DND-41 (cell line): ENCODE data around the gene JAKMIP1.

Experiments used
- ATAC-seq: fragments of 200-7000 bp; cut with Tn5 transposase; 3 replicates; pipeline ENCODE4 v1.9.1; 2021; ENCODE audit warnings: low read depth; ENCODE audit not compliant: insufficient read depth
- DNase-seq: peaks from one replicate; pipeline ENCODE4 v3.0.0-alpha.2; 2020
- H2AFZ ChIP-seq: 2 replicates; pipeline ENCODE4 v1.6.0; 2012; ENCODE audit warnings: low read depth, low read length
- H3K27ac ChIP-seq: 2 replicates; pipeline ENCODE4 v1.5.1; 2012; ENCODE audit warnings: low read length, inconsistent platforms
- H3K27me3 ChIP-seq: fragments of 200-600 bp; sonication (generic); 2 replicates; pipeline ENCODE4 v1.6.0; 2012; ENCODE audit warnings: low read length, mild to moderate bottlenecking, inconsistent platforms; ENCODE audit not compliant: insufficient read depth, poor library complexity
- H3K36me3 ChIP-seq: 2 replicates; pipeline ENCODE4 v1.5.1; 2012; ENCODE audit warnings: low read length, inconsistent platforms; ENCODE audit not compliant: insufficient read depth
- H3K4me1 ChIP-seq: 2 replicates; pipeline ENCODE4 v1.5.1; 2012; ENCODE audit warnings: mild to moderate bottlenecking, low read length; ENCODE audit not compliant: insufficient read depth
- H3K4me2 ChIP-seq: 2 replicates; pipeline ENCODE4 v1.6.0; 2012; ENCODE audit warnings: mild to moderate bottlenecking, moderate library complexity, low read length, inconsistent platforms; ENCODE audit not compliant: insufficient read depth
- H3K4me3 ChIP-seq, 2 experiments: fragments of 200-600 bp in 1 of 2; shearing (Covaris generic) in 1 of 2; 2 replicates each; pipeline ENCODE4 v1.5.1; 2012 to 2016; ENCODE audit warnings: inconsistent platforms in 2 of 2, low read length in 2 of 2, mild to moderate bottlenecking in 2 of 2, low read depth in 1 of 2, moderate library complexity in 1 of 2
- H3K79me2 ChIP-seq: 2 replicates; pipeline ENCODE4 v1.6.0; 2012; ENCODE audit warnings: low read length, inconsistent platforms; ENCODE audit not compliant: insufficient read depth
- H3K9ac ChIP-seq: 2 replicates; pipeline ENCODE4 v1.6.0; 2012; ENCODE audit warnings: low read depth, mild to moderate bottlenecking, inconsistent platforms, low read length, moderate library complexity
- H3K9me3 ChIP-seq: 2 replicates; pipeline ENCODE4 v1.5.1; 2012; ENCODE audit warnings: low read length, moderate library complexity, mild to moderate bottlenecking, inconsistent platforms; ENCODE audit not compliant: insufficient read depth, severe bottlenecking
- H4K20me1 ChIP-seq: 2 replicates; pipeline ENCODE4 v1.6.0; 2012; ENCODE audit warnings: low read length; ENCODE audit not compliant: insufficient read depth
- CTCF ChIP-seq: IDR thresholded peaks from 2 replicates; pipeline ENCODE4 v1.5.1; 2012; ENCODE audit warnings: borderline replicate concordance, low read length, moderate library complexity, mild to moderate bottlenecking; ENCODE audit not compliant: poor library complexity, severe bottlenecking; ENCODE audit errors: extremely low read depth
- EZH2 ChIP-seq: IDR thresholded peaks from 3 replicates; pipeline ENCODE4 v1.6.1; 2012; ENCODE audit warnings: borderline replicate concordance, low read depth, mild to moderate bottlenecking, moderate library complexity, low read length, inconsistent platforms; ENCODE audit not compliant: severe bottlenecking

JAKMIP1 gene

GRCh38 chr4:6002926-6003325 lies 197.4 kb downstream of the JAKMIP1 start:
- H3K36me3 ChIP-seq, result no peaks in the 10 kb centered on the region

DNA sequence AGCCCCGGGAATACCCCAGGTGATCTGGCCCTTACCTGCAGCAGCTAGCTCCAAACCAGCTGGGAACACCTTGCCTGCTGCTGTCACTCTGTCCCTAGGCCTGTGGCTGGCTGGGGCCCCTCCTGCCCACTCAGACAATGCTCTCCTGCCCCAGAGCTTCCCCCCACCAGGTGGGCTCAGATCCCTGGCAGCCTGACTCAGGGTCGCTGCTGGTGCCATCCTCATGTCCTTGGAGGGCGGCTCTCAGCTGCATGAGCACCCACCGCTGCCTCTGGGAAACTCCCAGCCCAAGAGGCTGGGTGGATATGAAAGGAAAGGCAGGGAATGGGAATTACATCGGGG lies 197.9 kb downstream of the JAKMIP1 start:
- no peak for ATAC-seq
- no peaks in the 10 kb centered on the region for H3K4me1 ChIP-seq

More at GRCh38 chr4:6002926-6003325, 197.4 kb downstream of the JAKMIP1 start:
- DNase-seq, result no peak
- Histone ChIP-seq H3K9me3 (peaks cover 10% of the 10 kb centered on the region), H2AFZ (no peak overlapping the region), H3K79me2 (no peaks in the 10 kb centered on the region), H3K4me3 (no peak overlapping the region), H3K27ac (no peak overlapping the region), H3K9ac (no peak overlapping the region), H3K27me3 (no peaks in the 10 kb centered on the region), H4K20me1 (no peaks in the 10 kb centered on the region), H3K4me1 (no peaks in the 10 kb centered on the region), H3K4me2 (no peak overlapping the region)
- TF ChIP-seq EZH2, result no peak
- no peak for TF ChIP-seq CTCF
- ATAC-seq, result no peak

DNA sequence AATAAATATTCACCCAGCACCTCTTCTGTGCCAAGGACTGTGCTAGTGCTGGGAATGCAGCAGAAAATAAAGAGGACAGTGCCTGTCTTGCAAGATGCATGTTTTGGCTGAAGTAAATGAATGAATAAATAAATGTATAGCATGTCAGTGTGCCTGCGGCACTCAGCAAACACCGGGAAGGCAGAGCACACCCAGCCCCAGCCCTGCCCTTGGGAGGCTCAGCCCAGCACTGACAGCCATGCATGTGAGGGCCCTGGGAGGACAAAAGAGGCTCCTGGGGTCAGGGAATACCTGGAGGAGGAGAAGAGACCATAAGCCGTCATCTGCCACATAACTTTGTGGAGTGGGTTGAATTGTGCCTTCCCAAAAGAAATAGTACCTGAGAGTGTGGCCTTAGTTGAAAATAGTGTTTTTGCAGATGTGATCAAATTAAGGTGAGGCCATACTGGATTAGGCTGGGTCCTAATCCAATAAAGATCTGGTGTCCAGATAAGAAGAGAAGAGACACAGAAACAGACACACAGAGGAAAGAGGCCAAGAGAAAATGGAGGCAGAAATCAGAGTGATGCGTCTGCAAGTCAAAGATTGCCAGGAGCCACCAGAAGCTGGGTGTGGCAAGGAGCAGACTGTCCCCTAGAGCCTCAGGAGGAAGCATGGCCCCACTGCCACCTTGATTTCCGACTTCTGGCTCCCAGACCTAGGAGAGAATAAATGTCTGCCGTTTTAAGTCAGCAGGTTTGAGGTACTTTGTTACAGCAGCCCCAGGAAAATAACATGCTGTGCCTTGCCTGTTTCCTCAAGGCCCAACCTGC lies 198.5 kb downstream of the JAKMIP1 start:
- no peak for ATAC-seq
- Histone ChIP-seq H3K9ac (no peak overlapping the region), H3K36me3 (no peaks in the 10 kb centered on the region), H3K9me3 (peaks cover 10% of the 10 kb centered on the region), H3K4me1 (no peaks in the 10 kb centered on the region), H3K4me2 (no peak overlapping the region), H3K4me3 (no peak overlapping the region), H2AFZ (no peak overlapping the region), H3K27me3 (no peaks in the 10 kb centered on the region), H4K20me1 (no peaks in the 10 kb centered on the region), H3K27ac (no peak overlapping the region), H3K79me2 (no peaks in the 10 kb centered on the region)
- no peak for DNase-seq
- TF ChIP-seq CTCF (no peak), EZH2 (no peak)

More for the DNA sequence above, 197.9 kb downstream of the JAKMIP1 start:
- Histone ChIP-seq H3K4me3 (no peak overlapping the region), H3K27ac (no peak overlapping the region), H2AFZ (no peak overlapping the region), H4K20me1 (no peaks in the 10 kb centered on the region), H3K9me3 (peaks cover 10% of the 10 kb centered on the region), H3K27me3 (no peaks in the 10 kb centered on the region), H3K4me2 (no peak overlapping the region), H3K36me3 (no peaks in the 10 kb centered on the region), H3K9ac (no peak overlapping the region), H3K79me2 (no peaks in the 10 kb centered on the region)
- no peak for DNase-seq
- TF ChIP-seq EZH2, result no peak
- no peak for TF ChIP-seq CTCF
